Activated T-helper 1 cell treated with anti-CD3 and anti-CD28 coated beads, Interleukin-12 subunit alpha, Interleukin-12 subunit beta, Interleukin-2, Interleukin-4 antibody, amounts not matched to agents 30 ng/mL and 10 ng/mL and 1 ng/mL, durations not matched to agents 14 hours and 24 hours and 36 hours (primary cell): ENCODE data around the gene TRMT5. TPM values are rescaled to one million over a fixed set of nuclear protein-coding genes. Genes with fewer than 3 reads are reported as not detected.

ENCODE experiments used
- DNase-seq: peaks from one replicate; pipeline ENCODE4 v3.0.0; 2021; ENCODE audit warnings: low spot score
- H3K27ac Mint-ChIP-seq: one replicate; pipeline ENCODE4 v1.8.0; 2021; ENCODE audit warnings: mild to moderate bottlenecking, mixed read lengths
- H3K27me3 Mint-ChIP-seq: one replicate; pipeline ENCODE4 v1.8.0; 2022; ENCODE audit warnings: mild to moderate bottlenecking, moderate library complexity, mixed read lengths; ENCODE audit not compliant: insufficient read depth
- H3K36me3 Mint-ChIP-seq: one replicate; pipeline ENCODE4 v1.8.0; 2021; ENCODE audit warnings: low read depth, mixed read lengths
- H3K4me1 Mint-ChIP-seq: one replicate; pipeline ENCODE4 v1.8.0; 2021; ENCODE audit warnings: low read depth, mixed read lengths
- H3K4me3 Mint-ChIP-seq: one replicate; pipeline ENCODE4 v1.8.0; 2021; ENCODE audit warnings: mild to moderate bottlenecking, moderate library complexity, mixed read lengths
- H3K9me3 Mint-ChIP-seq: one replicate; pipeline ENCODE4 v1.8.0; 2021; ENCODE audit warnings: mixed read lengths
- intact Hi-C: fragments of 100-400 bp; cut with micrococcal nuclease; formaldehyde crosslinking; loops from one replicate; pipeline ENCODE4 v1.15.1; 2024
- total RNA-seq: library from RNA; stranded (reverse); gene quantifications from 2 replicates; pipeline ENCODE4 v1.2.3, GENCODE V29; 2022

TRMT5 gene
- total RNA-seq: 17.4 and 19.2 TPM in 2 replicates

GRCh38 chr14:60980811-60981632 is at the start of gene TRMT5, which contains the start of gene SLC38A6:
Gene TRMT5 (minus strand): TSS chr14:60981079. CDS start chr14:60980973, 106 bp downstream.
Gene SLC38A6 (plus strand): TSS chr14:60981245. CDS start chr14:60981278, 33 bp downstream.
- H3K4me1 Mint-ChIP-seq: peaks cover 17% of the 10 kb centered on the region
- no peaks in the 10 kb centered on the region for H3K9me3 Mint-ChIP-seq
- no peak within 1 kb of the TSS for H3K4me3 Mint-ChIP-seq
- intact Hi-C loops: loop anchor here (1.0 to 10.0 kb wide), 11 partner anchors 16 to 889 kb away; partner anchors contain the start of genes HIF1A, MNAT1 and PCNX4
- H3K27ac Mint-ChIP-seq: no peak within 1 kb of the TSS
- H3K27me3 Mint-ChIP-seq: no peaks in the 10 kb centered on the region
- peak; percentile 88 for DNase-seq
- peaks cover 22% of the 10 kb centered on the region for H3K36me3 Mint-ChIP-seq

- intact Hi-C loops: loop anchor here (5.0 to 10.0 kb wide), 3 partner anchors 161 to 672 kb away; no protein-coding TSS in a partner anchor
- no peak for DNase-seq
- H3K4me1 Mint-ChIP-seq: no peaks in the 10 kb centered on the region
- H3K9me3 Mint-ChIP-seq: no peaks in the 10 kb centered on the region
- no peak overlapping the region for H3K27ac Mint-ChIP-seq
- H3K36me3 Mint-ChIP-seq: no peaks in the 10 kb centered on the region
- H3K27me3 Mint-ChIP-seq: no peaks in the 10 kb centered on the region
- no peak overlapping the region for H3K4me3 Mint-ChIP-seq
Measured at GRCh38 chr14:61026526-61026925, 45.6 kb upstream of the TRMT5 start.

- Mint-ChIP-seq H3K4me1 (no peaks in the 10 kb centered on the region), H3K4me3 (no peak overlapping the region), H3K36me3 (no peaks in the 10 kb centered on the region), H3K27me3 (no peaks in the 10 kb centered on the region), H3K27ac (no peak overlapping the region), H3K9me3 (no peaks in the 10 kb centered on the region)
- intact Hi-C loops: loop anchor here (1.0 to 10.0 kb wide), 8 partner anchors 44 to 671 kb away; partner anchors contain the start of genes SLC38A6 and TRMT5
- peak; percentile 45 for DNase-seq
Measured at GRCh38 chr14:61025251-61026223, 44.7 kb upstream of the TRMT5 start.

- intact Hi-C loops: no loop called here
- no peak overlapping the region for H3K4me3 Mint-ChIP-seq
- H3K36me3 Mint-ChIP-seq: no peaks in the 10 kb centered on the region
- no peak for DNase-seq
- no peak overlapping the region for H3K27ac Mint-ChIP-seq
- H3K27me3 Mint-ChIP-seq: peaks cover 3% of the 10 kb centered on the region
- H3K9me3 Mint-ChIP-seq: no peaks in the 10 kb centered on the region
- H3K4me1 Mint-ChIP-seq: no peaks in the 10 kb centered on the region
Measured at GRCh38 chr14:61019537-61019936, 38.7 kb upstream of the TRMT5 start.

GRCh38 chr14:61003571-61003970 is 22.7 kb upstream of the TRMT5 start:
- H3K36me3 Mint-ChIP-seq: no peaks in the 10 kb centered on the region
- H3K4me1 Mint-ChIP-seq: no peaks in the 10 kb centered on the region
- no peaks in the 10 kb centered on the region for H3K27me3 Mint-ChIP-seq
- intact Hi-C loops: no loop called here
- no peak for DNase-seq
- no peak overlapping the region for H3K4me3 Mint-ChIP-seq
- H3K27ac Mint-ChIP-seq: no peak overlapping the region
- H3K9me3 Mint-ChIP-seq: no peaks in the 10 kb centered on the region

GRCh38 chr14:60999536-60999935 is 18.7 kb upstream of the TRMT5 start:
- intact Hi-C loops: no loop called here
- H3K4me3 Mint-ChIP-seq: no peak overlapping the region
- DNase-seq: no peak
- H3K9me3 Mint-ChIP-seq: no peaks in the 10 kb centered on the region
- no peak overlapping the region for H3K27ac Mint-ChIP-seq
- no peaks in the 10 kb centered on the region for H3K27me3 Mint-ChIP-seq
- H3K36me3 Mint-ChIP-seq: no peaks in the 10 kb centered on the region
- H3K4me1 Mint-ChIP-seq: no peaks in the 10 kb centered on the region

GRCh38 chr14:60998617-60999016 is 17.7 kb upstream of the TRMT5 start:
- H3K9me3 Mint-ChIP-seq: no peaks in the 10 kb centered on the region
- intact Hi-C loops: no loop called here
- no peak for DNase-seq
- H3K36me3 Mint-ChIP-seq: no peaks in the 10 kb centered on the region
- no peaks in the 10 kb centered on the region for H3K4me1 Mint-ChIP-seq
- H3K27ac Mint-ChIP-seq: no peak overlapping the region
- no peaks in the 10 kb centered on the region for H3K27me3 Mint-ChIP-seq
- no peak overlapping the region for H3K4me3 Mint-ChIP-seq

GRCh38 chr14:60989599-60989998 is 8.7 kb upstream of the TRMT5 start:
- Mint-ChIP-seq H3K27ac (no peak overlapping the region), H3K36me3 (peaks cover 5% of the 10 kb centered on the region), H3K4me1 (no peaks in the 10 kb centered on the region), H3K4me3 (no peak overlapping the region), H3K27me3 (no peaks in the 10 kb centered on the region), H3K9me3 (no peaks in the 10 kb centered on the region)
- intact Hi-C loops: loop anchor here (10.0 kb wide), 1 partner anchor 465 kb away; no protein-coding TSS in a partner anchor
- no peak for DNase-seq

GRCh38 chr14:60986500-60986899 is 5.6 kb upstream of the TRMT5 start:
- no peaks in the 10 kb centered on the region for H3K27me3 Mint-ChIP-seq
- intact Hi-C loops: loop anchor here (10.0 kb wide), 1 partner anchor 468 kb away; no protein-coding TSS in a partner anchor
- H3K4me1 Mint-ChIP-seq: no peaks in the 10 kb centered on the region
- no peak for DNase-seq
- H3K9me3 Mint-ChIP-seq: no peaks in the 10 kb centered on the region
- H3K27ac Mint-ChIP-seq: no peak overlapping the region
- H3K36me3 Mint-ChIP-seq: peaks cover 9% of the 10 kb centered on the region
- H3K4me3 Mint-ChIP-seq: no peak overlapping the region

GRCh38 chr14:60984196-60984595 is 3.3 kb upstream of the TRMT5 start:
- H3K9me3 Mint-ChIP-seq: no peaks in the 10 kb centered on the region
- DNase-seq: no peak
- H3K27ac Mint-ChIP-seq: no peak overlapping the region
- peaks cover 11% of the 10 kb centered on the region for H3K36me3 Mint-ChIP-seq
- H3K4me3 Mint-ChIP-seq: no peak overlapping the region
- intact Hi-C loops: loop anchor here (5.0 to 10.0 kb wide), 5 partner anchors 127 to 892 kb away; partner anchors contain the start of genes HIF1A and PCNX4
- no peaks in the 10 kb centered on the region for H3K4me1 Mint-ChIP-seq
- H3K27me3 Mint-ChIP-seq: no peaks in the 10 kb centered on the region

GRCh38 chr14:60981633-60982455 is 965 bp upstream of the TRMT5 start:
- no peak for DNase-seq
- Mint-ChIP-seq H3K4me3 (no peak overlapping the region), H3K9me3 (no peaks in the 10 kb centered on the region)

GRCh38 chr14:60977847-60978246 is 3.0 kb downstream of the TRMT5 start:
- peaks cover 29% of the 10 kb centered on the region for H3K36me3 Mint-ChIP-seq
- peaks cover 17% of the 10 kb centered on the region for H3K4me1 Mint-ChIP-seq
- H3K9me3 Mint-ChIP-seq: no peaks in the 10 kb centered on the region
- DNase-seq: no peak
- intact Hi-C loops: no loop called here
- no peak overlapping the region for H3K27ac Mint-ChIP-seq
- H3K27me3 Mint-ChIP-seq: no peaks in the 10 kb centered on the region
- H3K4me3 Mint-ChIP-seq: no peak overlapping the region

More at GRCh38 chr14:60981633-60982455, 965 bp upstream of the TRMT5 start:
- no peak overlapping the region for H3K27ac Mint-ChIP-seq
- intact Hi-C loops: loop anchor here (1.0 to 10.0 kb wide), 11 partner anchors 17 to 890 kb away; partner anchors contain the start of genes HIF1A, MNAT1 and PCNX4
- H3K36me3 Mint-ChIP-seq: peaks cover 21% of the 10 kb centered on the region
- peaks cover 15% of the 10 kb centered on the region for H3K4me1 Mint-ChIP-seq
- no peaks in the 10 kb centered on the region for H3K27me3 Mint-ChIP-seq
